GM19463 (cell line): ENCODE measurements around the gene LRP8.
"Not testable (repeated sequence)": the region's sequence is repeated elsewhere in the genome, so short reads cannot be mapped to it uniquely, and the experiment has no call there.

Experiments used
- ATAC-seq: cut with Tn5 transposase; IDR thresholded peaks from one replicate; pipeline ENCODE4 v1.9.1; 2021; ENCODE audit warnings: mild to moderate bottlenecking, moderate library complexity; ENCODE audit not compliant: unreplicated experiment

The LRP8 gene

GRCh38 chr1:53220962-53221286, 106.9 kb downstream of the LRP8 start:
- ATAC-seq, result no peak

GRCh38 chr1:53220171-53220961, 107.5 kb downstream of the LRP8 start, which contains the start of gene CZIB:
Gene CZIB, minus strand, starts transcription at chr1:53220634. Its CDS starts 59 bp downstream, at chr1:53220575.
- peak; percentile 91 for ATAC-seq

- ATAC-seq, result no peak
Measured at GRCh38 chr1:53219711-53220110, 108.2 kb downstream of the LRP8 start.

- ATAC-seq, result no peak
Measured at GRCh38 chr1:53218201-53218600, 109.7 kb downstream of the LRP8 start.

GRCh38 chr1:53214376-53214940, 113.4 kb downstream of the LRP8 start:
- no peak for ATAC-seq

- no peak for ATAC-seq
Measured at GRCh38 chr1:53210954-53211353, 116.9 kb downstream of the LRP8 start.

- ATAC-seq, result no peak
Measured at GRCh38 chr1:53210352-53210751, 117.5 kb downstream of the LRP8 start.

- no peak for ATAC-seq
Measured at GRCh38 chr1:53207726-53208125, 120.1 kb downstream of the LRP8 start.

GRCh38 chr1:53206735-53207379, 121.0 kb downstream of the LRP8 start:
- no peak for ATAC-seq

- ATAC-seq, result not testable (repeated sequence)
Measured at GRCh38 chr1:53206083-53206685, 121.7 kb downstream of the LRP8 start.

- ATAC-seq, result not testable (repeated sequence)
Measured at GRCh38 chr1:53205496-53205895, 122.4 kb downstream of the LRP8 start.

- ATAC-seq, result no peak
Measured at GRCh38 chr1:53203466-53203865, 124.4 kb downstream of the LRP8 start.

GRCh38 chr1:53198241-53198651, 129.6 kb downstream of the LRP8 start:
- no peak for ATAC-seq

GRCh38 chr1:53197291-53198200, 130.3 kb downstream of the LRP8 start:
- ATAC-seq, result no peak

GRCh38 chr1:53196485-53197290, 131.2 kb downstream of the LRP8 start, which contains the start of gene CPT2:
Gene CPT2, plus strand, starts transcription at chr1:53196824. Its CDS starts 120 bp downstream, at chr1:53196944.
- peak; percentile 99 for ATAC-seq

GRCh38 chr1:53196017-53196484, 131.8 kb downstream of the LRP8 start:
- peak; percentile 2 for ATAC-seq

- ATAC-seq, result no peak
Measured at GRCh38 chr1:53195246-53196016, 132.4 kb downstream of the LRP8 start.
